ENCODE data around the gene HSPA1A. TPM values are rescaled to one million over a fixed set of nuclear protein-coding genes. Genes with fewer than 3 reads are reported as not detected.

HSPA1A gene
- total RNA-seq, 1 experiment from 2014 or later, result 51.2 TPM

DNA sequence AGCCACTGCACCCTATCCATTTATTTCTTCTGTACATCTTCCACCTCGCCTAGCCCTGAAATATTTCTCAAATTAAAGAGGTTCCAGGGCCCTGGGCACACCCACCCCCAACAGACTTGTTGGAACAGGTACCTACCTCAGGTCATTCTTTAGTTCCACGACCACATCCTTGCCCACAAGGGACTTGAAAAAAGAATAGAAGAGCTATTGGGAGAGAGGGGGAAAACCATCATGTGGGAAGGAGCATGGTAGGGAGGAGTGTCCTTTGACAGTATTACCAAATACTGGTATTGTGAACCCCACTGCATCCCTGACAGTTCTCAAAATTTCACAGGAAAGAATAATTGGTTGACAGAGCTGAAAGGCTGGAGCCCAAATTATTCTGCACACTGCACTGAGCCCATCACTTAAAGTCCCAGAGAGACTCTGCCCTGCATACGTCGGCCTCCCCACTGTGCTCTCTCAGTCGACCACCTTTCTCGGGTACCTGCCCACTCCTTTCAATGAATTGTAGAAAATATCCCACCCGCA is 9.3 kb upstream of the HSPA1A start:
- Histone ChIP-seq H3K18ac (ENCODE audit: insufficient read length, low read depth, low read length) (peak overlapping the region; percentile 71), H3K9me3 (ENCODE audit: control insufficient read depth, low read depth, low read length) (no peaks in the 10 kb centered on the region), H3K4me2 (ENCODE audit: insufficient read depth, insufficient read length, low read length) (peak overlapping the region; percentile 82), H3K4ac (ENCODE audit: low read depth, low read length) (no peak overlapping the region; the same call in 1 of the 2 replicates), H2BK120ac (ENCODE audit: low read depth, low read length, poor library complexity, severe bottlenecking) (no peak overlapping the region), H2BK20ac (ENCODE audit: low read depth, low read length, poor library complexity, severe bottlenecking) (no peak overlapping the region), H3K27me3 (ENCODE audit: insufficient read depth, low read length) (no peaks in the 10 kb centered on the region), H3K56ac (ENCODE audit: insufficient read length, low read depth, low read length) (no peak overlapping the region), H4K20me1 (ENCODE audit: control insufficient read depth, insufficient read depth, insufficient read length) (no peaks in the 10 kb centered on the region), H3K9ac (ENCODE audit: extremely low read depth, insufficient read length, low read length) (peak overlapping the region; percentile 90), H4K5ac (ENCODE audit: insufficient read length, low read depth, low read length) (no peak overlapping the region), H2AFZ (ENCODE audit: low read length) (no peak overlapping the region), H2AK5ac (ENCODE audit: insufficient read length, low read length) (no peak overlapping the region), H4K91ac (ENCODE audit: insufficient read length, low read depth, low read length) (no peak overlapping the region), H2BK15ac (ENCODE audit: low read depth, low read length) (no peak overlapping the region), H3K14ac (ENCODE audit: insufficient read depth, low read length) (peak overlapping the region; percentile 49; the same call in 1 of the 2 replicates), H2BK5ac (ENCODE audit: insufficient read length, low read length) (no peak overlapping the region), H3K27ac (ENCODE audit: insufficient read length, low read depth, low read length) (peak overlapping the region; percentile 18), H4K8ac (replicated peaks; ENCODE audit: insufficient read length, low read depth, low read length) (no peak overlapping the region), H2BK12ac (ENCODE audit: insufficient read length, low read depth, low read length) (no peak overlapping the region), H3K23ac (ENCODE audit: insufficient read length, low read depth, low read length) (no peak overlapping the region), H3K79me2 (ENCODE audit: insufficient read depth, low read length) (peaks cover 4% of the 10 kb centered on the region; the same call in 1 of the 2 replicates), H3K79me1 (ENCODE audit: insufficient read depth, low read depth, low read length, poor library complexity, severe bottlenecking) (peaks cover 10% of the 10 kb centered on the region), H3K23me2 (ENCODE audit: insufficient read length, low read depth, low read length, poor library complexity, severe bottlenecking) (peaks cover 7% of the 10 kb centered on the region), H3K4me1 (ENCODE audit: insufficient read depth, low read length) (no peaks in the 10 kb centered on the region), H3T11ph (ENCODE audit: low read length) (no peak overlapping the region)
- peaks cover 3 to 11% of the 10 kb centered on the region in 2 experiments; a peak in 3 of 4 replicates for H3K4me1 Mint-ChIP-seq
- H3K9me3 Mint-ChIP-seq, result no peaks in the 10 kb centered on the region
- no peak for DNase-seq
- peak overlapping the region; percentile 94 to 98 (median 94) for H3K27ac Mint-ChIP-seq
- peaks cover 6 to 37% (median 29%) of the 10 kb centered on the region in 3 experiments; a peak in 6 of 7 replicates for H3K36me3 Mint-ChIP-seq (ENCODE audit: insufficient read depth in 1 of 3, low read depth in 3 of 3)
- H3K27me3 Mint-ChIP-seq (ENCODE audit: low read depth), result no peaks in the 10 kb centered on the region
- WGBS (ENCODE audit: extremely low coverage, insufficient read length, low lambda C conversion rate), result no CpG with 5 or more reads among the region's 7 CpGs
- peak overlapping the region; percentile 97 for H3K4me3 Mint-ChIP-seq
- TF ChIP-seq, protein P1, sequence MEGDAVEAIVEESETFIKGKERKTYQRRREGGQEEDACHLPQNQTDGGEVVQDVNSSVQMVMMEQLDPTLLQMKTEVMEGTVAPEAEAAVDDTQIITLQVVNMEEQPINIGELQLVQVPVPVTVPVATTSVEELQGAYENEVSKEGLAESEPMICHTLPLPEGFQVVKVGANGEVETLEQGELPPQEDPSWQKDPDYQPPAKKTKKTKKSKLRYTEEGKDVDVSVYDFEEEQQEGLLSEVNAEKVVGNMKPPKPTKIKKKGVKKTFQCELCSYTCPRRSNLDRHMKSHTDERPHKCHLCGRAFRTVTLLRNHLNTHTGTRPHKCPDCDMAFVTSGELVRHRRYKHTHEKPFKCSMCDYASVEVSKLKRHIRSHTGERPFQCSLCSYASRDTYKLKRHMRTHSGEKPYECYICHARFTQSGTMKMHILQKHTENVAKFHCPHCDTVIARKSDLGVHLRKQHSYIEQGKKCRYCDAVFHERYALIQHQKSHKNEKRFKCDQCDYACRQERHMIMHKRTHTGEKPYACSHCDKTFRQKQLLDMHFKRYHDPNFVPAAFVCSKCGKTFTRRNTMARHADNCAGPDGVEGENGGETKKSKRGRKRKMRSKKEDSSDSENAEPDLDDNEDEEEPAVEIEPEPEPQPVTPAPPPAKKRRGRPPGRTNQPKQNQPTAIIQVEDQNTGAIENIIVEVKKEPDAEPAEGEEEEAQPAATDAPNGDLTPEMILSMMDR (conservative IDR thresholded peaks at IDR 0.05), result no peak
